Stomach smooth muscle (tissue), 2 donors: ENCODE data around the gene PFKFB4.
A peak's percentile ranks its signal among the peaks of the same experiment; 100 is the strongest.
"Not testable (repeated sequence)": the region's sequence is repeated elsewhere in the genome, so short reads cannot be mapped to it uniquely, and the experiment has no call there.

Source experiments
- H3K27ac ChIP-seq: one replicate; pipeline ENCODE4 v1.7.0; 2013; ENCODE audit warnings: mild to moderate bottlenecking, low read length, inconsistent platforms
- H3K27me3 ChIP-seq, 2 donors: one replicate each; pipeline ENCODE4 v1.7.0; 2013; ENCODE audit warnings: low read length in 2 of 2; ENCODE audit not compliant: insufficient read depth in 2 of 2, control insufficient read depth in 1 of 2
- H3K36me3 ChIP-seq, 2 donors: one replicate each; pipeline ENCODE4 v1.7.0; 2013; ENCODE audit warnings: low read length in 2 of 2; ENCODE audit not compliant: control insufficient read depth in 2 of 2, insufficient read depth in 2 of 2
- H3K4me1 ChIP-seq: one replicate; pipeline ENCODE4 v1.7.0; 2013; ENCODE audit warnings: low read length; ENCODE audit not compliant: control insufficient read depth, insufficient read depth
- H3K4me3 ChIP-seq, 2 donors: one replicate each; pipeline ENCODE4 v1.7.0; 2013; ENCODE audit warnings: low read length in 2 of 2
- H3K9ac ChIP-seq, 2 donors: one replicate each; pipeline ENCODE4 v1.7.0; 2013; ENCODE audit warnings: low read length in 2 of 2, mild to moderate bottlenecking in 1 of 2
- H3K9me3 ChIP-seq, 2 donors: one replicate each; pipeline ENCODE4 v1.7.0; 2013; ENCODE audit warnings: low read length in 2 of 2; ENCODE audit not compliant: control insufficient read depth in 2 of 2
- donor health status: healthy.
- donor health status: Pancreatic carcinoma.

Gene PFKFB4

GRCh38 chr3:48558493-48559134 is 2.0 kb upstream of the PFKFB4 start:
- Histone ChIP-seq H3K9ac (no peak overlapping the region), H3K36me3 (no peaks in the 10 kb centered on the region), H3K9me3 (no peaks in the 10 kb centered on the region), H3K27ac (peak overlapping the region; percentile 62), H3K27me3 (no peaks in the 10 kb centered on the region), H3K4me1 (peaks cover 54% of the 10 kb centered on the region), H3K4me3 (no peak overlapping the region)

GRCh38 chr3:48555949-48556795 is 431 bp downstream of the PFKFB4 start:
- peaks cover 49% of the 10 kb centered on the region for H3K4me1 ChIP-seq

GRCh38 chr3:48555231-48555948 is 1.2 kb downstream of the PFKFB4 start:
- H3K4me1 ChIP-seq, result peaks cover 41% of the 10 kb centered on the region
- no peak overlapping the region for H3K9ac ChIP-seq
- H3K36me3 ChIP-seq, result no peaks in the 10 kb centered on the region
- H3K27ac ChIP-seq, result no peak overlapping the region
- H3K9me3 ChIP-seq, result no peaks in the 10 kb centered on the region
- no peak overlapping the region for H3K4me3 ChIP-seq
- no peaks in the 10 kb centered on the region for H3K27me3 ChIP-seq

More at GRCh38 chr3:48555949-48556795, 431 bp downstream of the PFKFB4 start:
- no peak overlapping the region for H3K27ac ChIP-seq
- peak overlapping the region; percentile 60 to 79 for H3K4me3 ChIP-seq
- no peaks in the 10 kb centered on the region for H3K36me3 ChIP-seq
- H3K9me3 ChIP-seq, result no peaks in the 10 kb centered on the region
- no peaks in the 10 kb centered on the region for H3K27me3 ChIP-seq
- peak overlapping the region; percentile 38 to 42 for H3K9ac ChIP-seq

- H3K27ac ChIP-seq, result no peak overlapping the region
- H3K4me1 ChIP-seq, result peaks cover 29% of the 10 kb centered on the region
- no peak overlapping the region for H3K9ac ChIP-seq
- H3K9me3 ChIP-seq, result no peaks in the 10 kb centered on the region
- H3K36me3 ChIP-seq, result no peaks in the 10 kb centered on the region
- H3K27me3 ChIP-seq, result no peaks in the 10 kb centered on the region
- H3K4me3 ChIP-seq, result no peak overlapping the region
These were observed 2.4 kb downstream of the PFKFB4 start for GRCh38 chr3:48553886-48554845.

- no peaks in the 10 kb centered on the region for H3K9me3 ChIP-seq
- H3K4me1 ChIP-seq, result peaks cover 28% of the 10 kb centered on the region
- no peak overlapping the region for H3K9ac ChIP-seq
- H3K27ac ChIP-seq, result no peak overlapping the region
- H3K36me3 ChIP-seq, result no peaks in the 10 kb centered on the region
- no peak overlapping the region for H3K4me3 ChIP-seq
- no peaks in the 10 kb centered on the region for H3K27me3 ChIP-seq
These were observed 3.2 kb downstream of the PFKFB4 start for GRCh38 chr3:48553361-48553760.

GRCh38 chr3:48552111-48552951 is 4.3 kb downstream of the PFKFB4 start:
- H3K4me3 ChIP-seq, result no peak overlapping the region
- no peaks in the 10 kb centered on the region for H3K9me3 ChIP-seq
- no peaks in the 10 kb centered on the region for H3K36me3 ChIP-seq
- H3K9ac ChIP-seq, result no peak overlapping the region
- peaks cover 18% of the 10 kb centered on the region for H3K4me1 ChIP-seq
- H3K27me3 ChIP-seq, result no peaks in the 10 kb centered on the region
- H3K27ac ChIP-seq, result no peak overlapping the region

- H3K27ac ChIP-seq, H3K27me3 ChIP-seq: not testable (repeated sequence)
These were observed 5.0 kb downstream of the PFKFB4 start for GRCh38 chr3:48551651-48552050.

GRCh38 chr3:48548729-48549705 is 7.6 kb downstream of the PFKFB4 start:
- H3K27me3 ChIP-seq, result no peaks in the 10 kb centered on the region
- no peak overlapping the region for H3K27ac ChIP-seq
- peaks cover 3% of the 10 kb centered on the region for H3K4me1 ChIP-seq
- H3K9me3 ChIP-seq, result no peaks in the 10 kb centered on the region
- peaks cover 5 to 6% of the 10 kb centered on the region in 2 donors for H3K36me3 ChIP-seq
- no peak overlapping the region for H3K4me3 ChIP-seq
- H3K9ac ChIP-seq, result no peak overlapping the region

More at GRCh38 chr3:48551651-48552050, 5.0 kb downstream of the PFKFB4 start:
- H3K9ac ChIP-seq, H3K36me3 ChIP-seq, H3K4me3 ChIP-seq, H3K9me3 ChIP-seq: not testable (repeated sequence)
- peaks cover 13% of the 10 kb centered on the region for H3K4me1 ChIP-seq

- H3K27ac ChIP-seq, result no peak overlapping the region
- no peaks in the 10 kb centered on the region for H3K9me3 ChIP-seq
- H3K27me3 ChIP-seq, result no peaks in the 10 kb centered on the region
- H3K9ac ChIP-seq, result no peak overlapping the region
- peaks cover 5 to 6% of the 10 kb centered on the region in 2 donors for H3K36me3 ChIP-seq
- H3K4me1 ChIP-seq, result peaks cover 3% of the 10 kb centered on the region
- H3K4me3 ChIP-seq, result no peak overlapping the region
These were observed 8.5 kb downstream of the PFKFB4 start for GRCh38 chr3:48548126-48548525.
